UCSD-AML1 (cell line): Measurements from ENCODE around the gene INTS3.
"Not testable (repeated sequence)": the region's sequence is repeated elsewhere in the genome, so short reads cannot be mapped to it uniquely, and the experiment has no call there.

Source experiments
- DNase-seq: peaks from one replicate; lab custom pipeline; 2025; ENCODE audit not compliant: unreplicated experiment; lab: John Stamatoyannopoulos, UW

Gene INTS3

GRCh38 chr1:153750026-153750995, 22.5 kb downstream of the INTS3 start:
- DNase-seq = no peak

- no peak for DNase-seq
Measured at GRCh38 chr1:153752072-153752471, 24.2 kb downstream of the INTS3 start.

- DNase-seq = no peak
Measured at GRCh38 chr1:153752571-153753195, 24.8 kb downstream of the INTS3 start.

GRCh38 chr1:153754266-153754665, 26.4 kb downstream of the INTS3 start:
- DNase-seq = no peak

- DNase-seq = no peak
Measured at GRCh38 chr1:153760440-153760839, 32.6 kb downstream of the INTS3 start.

GRCh38 chr1:153763365-153764225, 35.7 kb downstream of the INTS3 start:
- DNase-seq = no peak

GRCh38 chr1:153764310-153764709, 36.5 kb downstream of the INTS3 start:
- no peak for DNase-seq

GRCh38 chr1:153766663-153767062, 38.8 kb downstream of the INTS3 start:
- DNase-seq = not testable (repeated sequence)

GRCh38 chr1:153767519-153767918, 39.7 kb downstream of the INTS3 start:
- no peak for DNase-seq

GRCh38 chr1:153768316-153769181, 40.7 kb downstream of the INTS3 start:
- no peak for DNase-seq

- DNase-seq = no peak
Measured at GRCh38 chr1:153769221-153769620, 41.4 kb downstream of the INTS3 start.

GRCh38 chr1:153770797-153771196, 42.9 kb downstream of the INTS3 start:
- peak; percentile 70 for DNase-seq

- no peak for DNase-seq
Measured at GRCh38 chr1:153771261-153771660, 43.4 kb downstream of the INTS3 start.

GRCh38 chr1:153771841-153772593, 44.2 kb downstream of the INTS3 start:
- DNase-seq = no peak

GRCh38 chr1:153773096-153773921, 45.5 kb downstream of the INTS3 start:
- peak; percentile 53 for DNase-seq

GRCh38 chr1:153774026-153774595, 46.3 kb downstream of the INTS3 start:
- no peak for DNase-seq

GRCh38 chr1:153774780-153775457, 47.1 kb downstream of the INTS3 start, which contains the start of gene SLC27A3:
Gene SLC27A3, plus strand, starts transcription at chr1:153775407. Its CDS starts 91 bp downstream, at chr1:153775498.
- no peak for DNase-seq
